Measurements from ENCODE around the gene AGBL5. TPM values are rescaled to one million over a fixed set of nuclear protein-coding genes. Genes with fewer than 3 reads are reported as not detected.

Gene AGBL5
- total and polyA plus RNA-seq, 2 of the 13 experiments (the other 11 are each of a cell fraction or from before 2014, with no cell fraction given) = 55.9 to 73.3 TPM

DNA sequence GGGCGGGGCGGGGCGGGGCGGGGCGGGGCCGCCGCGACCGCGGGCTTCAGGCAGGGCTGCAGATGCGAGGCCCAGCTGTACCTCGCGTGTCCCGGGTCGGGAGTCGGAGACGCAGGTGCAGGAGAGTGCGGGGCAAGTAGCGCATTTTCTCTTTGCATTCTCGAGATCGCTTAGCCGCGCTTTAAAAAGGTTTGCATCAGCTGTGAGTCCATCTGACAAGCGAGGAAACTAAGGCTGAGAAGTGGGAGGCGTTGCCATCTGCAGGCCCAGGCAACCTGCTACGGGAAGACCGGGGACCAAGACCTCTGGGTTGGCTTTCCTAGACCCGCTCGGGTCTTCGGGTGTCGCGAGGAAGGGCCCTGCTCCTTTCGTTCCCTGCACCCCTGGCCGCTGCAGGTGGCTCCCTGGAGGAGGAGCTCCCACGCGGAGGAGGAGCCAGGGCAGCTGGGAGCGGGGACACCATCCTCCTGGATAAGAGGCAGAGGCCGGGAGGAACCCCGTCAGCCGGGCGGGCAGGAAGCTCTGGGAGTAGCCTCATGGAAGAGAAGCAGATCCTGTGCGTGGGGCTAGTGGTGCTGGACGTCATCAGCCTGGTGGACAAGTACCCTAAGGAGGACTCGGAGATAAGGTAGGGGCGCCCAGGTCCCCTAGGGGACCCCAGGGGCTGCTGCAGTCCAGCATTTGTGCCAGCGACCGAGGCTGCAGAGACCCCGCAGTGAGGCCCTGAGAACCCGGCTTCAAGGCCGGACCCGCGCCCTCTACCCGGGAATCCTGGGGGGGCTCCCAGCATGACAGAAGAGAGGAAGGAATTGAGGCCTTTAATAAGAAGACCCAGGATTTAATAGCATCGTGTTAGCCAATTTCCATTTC is 35.5 kb downstream of the AGBL5 start, which contains the start of gene KHK (continued):
- no peak for TF ChIP-seq SRSF4 (IDR thresholded peaks at IDR 0.05; ENCODE audit: low read depth, low read length, poor library complexity, severe bottlenecking)
- 0 out of 2 replicates have a peak, but pooled peaks have one; percentile 25 for TF ChIP-seq ISX (CRISPR knock-in tag; conservative IDR thresholded peaks at IDR 0.05)
- no peak for TF ChIP-seq NR2F1 (CRISPR knock-in tag; IDR thresholded peaks at IDR 0.05)
- TF ChIP-seq TEF (CRISPR knock-in tag; IDR thresholded peaks at IDR 0.05) = no peak
- TF ChIP-seq ZNF558 (CRISPR knock-in tag; IDR thresholded peaks at IDR 0.05; ENCODE audit: borderline replicate concordance) = 0 out of 2 replicates have a peak, but pooled peaks have one; percentile 16
- TF ChIP-seq ZNF331 (CRISPR knock-in tag; IDR thresholded peaks at IDR 0.05) = no peak; the same call in 1 of the 2 replicates
- TF ChIP-seq MATR3 (CRISPR knock-in tag; IDR thresholded peaks at IDR 0.05) = no peak
- 0 out of 2 replicates have a peak, but pooled peaks have one; percentile 10 for TF ChIP-seq FOXA3 (CRISPR knock-in tag; IDR thresholded peaks at IDR 0.05)
- TF ChIP-seq, protein P1, sequence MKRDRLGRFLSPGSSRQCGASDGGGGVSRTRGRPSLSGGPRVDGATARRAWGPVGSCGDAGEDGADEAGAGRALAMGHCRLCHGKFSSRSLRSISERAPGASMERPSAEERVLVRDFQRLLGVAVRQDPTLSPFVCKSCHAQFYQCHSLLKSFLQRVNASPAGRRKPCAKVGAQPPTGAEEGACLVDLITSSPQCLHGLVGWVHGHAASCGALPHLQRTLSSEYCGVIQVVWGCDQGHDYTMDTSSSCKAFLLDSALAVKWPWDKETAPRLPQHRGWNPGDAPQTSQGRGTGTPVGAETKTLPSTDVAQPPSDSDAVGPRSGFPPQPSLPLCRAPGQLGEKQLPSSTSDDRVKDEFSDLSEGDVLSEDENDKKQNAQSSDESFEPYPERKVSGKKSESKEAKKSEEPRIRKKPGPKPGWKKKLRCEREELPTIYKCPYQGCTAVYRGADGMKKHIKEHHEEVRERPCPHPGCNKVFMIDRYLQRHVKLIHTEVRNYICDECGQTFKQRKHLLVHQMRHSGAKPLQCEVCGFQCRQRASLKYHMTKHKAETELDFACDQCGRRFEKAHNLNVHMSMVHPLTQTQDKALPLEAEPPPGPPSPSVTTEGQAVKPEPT (CRISPR knock-in tag; IDR thresholded peaks at IDR 0.05; ENCODE audit: low read depth) = no peak
- TF ChIP-seq, protein P2, sequence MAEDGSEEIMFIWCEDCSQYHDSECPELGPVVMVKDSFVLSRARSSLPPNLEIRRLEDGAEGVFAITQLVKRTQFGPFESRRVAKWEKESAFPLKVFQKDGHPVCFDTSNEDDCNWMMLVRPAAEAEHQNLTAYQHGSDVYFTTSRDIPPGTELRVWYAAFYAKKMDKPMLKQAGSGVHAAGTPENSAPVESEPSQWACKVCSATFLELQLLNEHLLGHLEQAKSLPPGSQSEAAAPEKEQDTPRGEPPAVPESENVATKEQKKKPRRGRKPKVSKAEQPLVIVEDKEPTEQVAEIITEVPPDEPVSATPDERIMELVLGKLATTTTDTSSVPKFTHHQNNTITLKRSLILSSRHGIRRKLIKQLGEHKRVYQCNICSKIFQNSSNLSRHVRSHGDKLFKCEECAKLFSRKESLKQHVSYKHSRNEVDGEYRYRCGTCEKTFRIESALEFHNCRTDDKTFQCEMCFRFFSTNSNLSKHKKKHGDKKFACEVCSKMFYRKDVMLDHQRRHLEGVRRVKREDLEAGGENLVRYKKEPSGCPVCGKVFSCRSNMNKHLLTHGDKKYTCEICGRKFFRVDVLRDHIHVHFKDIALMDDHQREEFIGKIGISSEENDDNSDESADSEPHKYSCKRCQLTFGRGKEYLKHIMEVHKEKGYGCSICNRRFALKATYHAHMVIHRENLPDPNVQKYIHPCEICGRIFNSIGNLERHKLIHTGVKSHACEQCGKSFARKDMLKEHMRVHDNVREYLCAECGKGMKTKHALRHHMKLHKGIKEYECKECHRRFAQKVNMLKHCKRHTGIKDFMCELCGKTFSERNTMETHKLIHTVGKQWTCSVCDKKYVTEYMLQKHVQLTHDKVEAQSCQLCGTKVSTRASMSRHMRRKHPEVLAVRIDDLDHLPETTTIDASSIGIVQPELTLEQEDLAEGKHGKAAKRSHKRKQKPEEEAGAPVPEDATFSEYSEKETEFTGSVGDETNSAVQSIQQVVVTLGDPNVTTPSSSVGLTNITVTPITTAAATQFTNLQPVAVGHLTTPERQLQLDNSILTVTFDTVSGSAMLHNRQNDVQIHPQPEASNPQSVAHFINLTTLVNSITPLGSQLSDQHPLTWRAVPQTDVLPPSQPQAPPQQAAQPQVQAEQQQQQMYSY (CRISPR knock-in tag; IDR thresholded peaks at IDR 0.05) = 0 out of 2 replicates have a peak, but pooled peaks have one; percentile 10
- no peak; the same call in 1 of the 2 replicates for TF ChIP-seq ZNF629 (CRISPR knock-in tag; conservative IDR thresholded peaks at IDR 0.05)
- 0 out of 2 replicates have a peak, but pooled peaks have one; percentile 2 for TF ChIP-seq SRY (CRISPR knock-in tag; IDR thresholded peaks at IDR 0.05)
- TF ChIP-seq ZNF543 (CRISPR knock-in tag; IDR thresholded peaks at IDR 0.05) = no peak; the same call in 1 of the 2 replicates
- TF ChIP-seq YY1 (IDR thresholded peaks at IDR 0.05; ENCODE audit: insufficient read depth, insufficient replicate concordance, low read depth, low read length) = no peak
- TF ChIP-seq ZNF12 (CRISPR knock-in tag; IDR thresholded peaks at IDR 0.05) = 0 out of 2 replicates have a peak, but pooled peaks have one; percentile 6
- TF ChIP-seq PAWR (CRISPR knock-in tag; IDR thresholded peaks at IDR 0.05; ENCODE audit: borderline replicate concordance) = no peak
- no peak for TF ChIP-seq HNRNPLL (IDR thresholded peaks at IDR 0.05; ENCODE audit: low read depth, low read length, poor library complexity, severe bottlenecking)
- no peak for TF ChIP-seq ZFAT (CRISPR knock-in tag; conservative IDR thresholded peaks at IDR 0.05)
- TF ChIP-seq, protein P3, sequence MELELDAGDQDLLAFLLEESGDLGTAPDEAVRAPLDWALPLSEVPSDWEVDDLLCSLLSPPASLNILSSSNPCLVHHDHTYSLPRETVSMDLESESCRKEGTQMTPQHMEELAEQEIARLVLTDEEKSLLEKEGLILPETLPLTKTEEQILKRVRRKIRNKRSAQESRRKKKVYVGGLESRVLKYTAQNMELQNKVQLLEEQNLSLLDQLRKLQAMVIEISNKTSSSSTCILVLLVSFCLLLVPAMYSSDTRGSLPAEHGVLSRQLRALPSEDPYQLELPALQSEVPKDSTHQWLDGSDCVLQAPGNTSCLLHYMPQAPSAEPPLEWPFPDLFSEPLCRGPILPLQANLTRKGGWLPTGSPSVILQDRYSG (CRISPR knock-in tag; IDR thresholded peaks at IDR 0.05) = no peak
- no peak for TF ChIP-seq ZMAT3 (CRISPR knock-in tag; conservative IDR thresholded peaks at IDR 0.05)

Measured in HepG2 (cell line).